ENCODE measurements around the gene ADO.

DNA sequence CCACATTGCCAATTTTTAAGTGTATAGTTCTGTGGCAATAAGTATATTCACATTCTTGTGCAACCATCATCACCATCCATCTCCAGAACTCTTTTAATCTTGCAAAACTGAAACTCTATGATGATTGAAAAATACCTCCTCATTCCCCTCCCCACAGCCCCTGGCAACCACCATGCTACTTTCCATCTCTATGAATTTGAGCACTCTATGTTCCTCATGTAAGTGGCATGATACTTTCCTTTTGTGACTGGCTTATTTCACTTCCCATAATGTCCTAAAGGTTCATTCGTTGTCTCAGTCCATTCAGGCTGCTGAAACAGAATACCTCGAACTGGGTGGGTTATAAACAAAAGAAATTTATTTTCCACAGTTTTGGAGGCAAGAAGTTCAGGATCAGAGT is 35.1 kb downstream of the ADO start:
- TF ChIP-seq, protein P1, sequence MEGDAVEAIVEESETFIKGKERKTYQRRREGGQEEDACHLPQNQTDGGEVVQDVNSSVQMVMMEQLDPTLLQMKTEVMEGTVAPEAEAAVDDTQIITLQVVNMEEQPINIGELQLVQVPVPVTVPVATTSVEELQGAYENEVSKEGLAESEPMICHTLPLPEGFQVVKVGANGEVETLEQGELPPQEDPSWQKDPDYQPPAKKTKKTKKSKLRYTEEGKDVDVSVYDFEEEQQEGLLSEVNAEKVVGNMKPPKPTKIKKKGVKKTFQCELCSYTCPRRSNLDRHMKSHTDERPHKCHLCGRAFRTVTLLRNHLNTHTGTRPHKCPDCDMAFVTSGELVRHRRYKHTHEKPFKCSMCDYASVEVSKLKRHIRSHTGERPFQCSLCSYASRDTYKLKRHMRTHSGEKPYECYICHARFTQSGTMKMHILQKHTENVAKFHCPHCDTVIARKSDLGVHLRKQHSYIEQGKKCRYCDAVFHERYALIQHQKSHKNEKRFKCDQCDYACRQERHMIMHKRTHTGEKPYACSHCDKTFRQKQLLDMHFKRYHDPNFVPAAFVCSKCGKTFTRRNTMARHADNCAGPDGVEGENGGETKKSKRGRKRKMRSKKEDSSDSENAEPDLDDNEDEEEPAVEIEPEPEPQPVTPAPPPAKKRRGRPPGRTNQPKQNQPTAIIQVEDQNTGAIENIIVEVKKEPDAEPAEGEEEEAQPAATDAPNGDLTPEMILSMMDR (IDR thresholded peaks at IDR 0.05 in 4 of 5, conservative IDR thresholded peaks at IDR 0.05 in 1 of 5), result no peak
- no peak for TF ChIP-seq POLR2A (IDR thresholded peaks at IDR 0.05)
